ENCODE results near the gene CD83. TPM values are rescaled to one million over a fixed set of nuclear protein-coding genes. Genes with fewer than 3 reads are reported as not detected.
A peak's percentile ranks its signal among the peaks of the same experiment; 100 is the strongest.

The CD83 gene
- total RNA-seq, 1 experiment from 2014 or later = 7.0 TPM

DNA sequence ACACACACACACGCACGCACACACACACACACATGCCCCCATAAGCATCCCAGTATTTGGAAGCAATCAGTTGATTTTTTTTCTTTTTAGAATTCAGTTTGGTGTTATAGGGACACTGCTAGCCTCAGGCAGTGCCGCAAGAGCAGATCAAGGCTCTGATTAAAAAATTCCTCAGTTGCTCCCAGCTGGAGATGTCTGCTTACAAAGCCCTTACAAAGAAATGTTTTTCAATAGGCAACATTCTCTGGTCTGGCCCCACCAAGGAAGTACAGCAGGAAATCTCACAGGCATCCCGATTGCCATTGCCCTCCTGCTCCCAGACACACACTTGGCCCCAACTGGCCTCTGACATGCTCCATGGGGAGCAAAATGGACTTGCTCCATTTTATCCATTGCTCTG lies 22.9 kb upstream of the CD83 start:
- H4K5ac ChIP-seq (ENCODE audit: insufficient read length, low read depth, low read length) = no peak overlapping the region
- H3K56ac ChIP-seq (ENCODE audit: insufficient read length, low read depth, low read length) = no peak overlapping the region
- no peak overlapping the region for H2BK15ac ChIP-seq (ENCODE audit: low read depth, low read length)
- H2AK5ac ChIP-seq (ENCODE audit: insufficient read length, low read length) = no peak overlapping the region
- no peaks in the 10 kb centered on the region for H3K79me2 ChIP-seq (ENCODE audit: insufficient read depth, low read length)
- no peak overlapping the region for H2BK12ac ChIP-seq (ENCODE audit: insufficient read length, low read depth, low read length)
- H2BK5ac ChIP-seq (ENCODE audit: insufficient read length, low read length) = no peak overlapping the region
- H3K27ac ChIP-seq (ENCODE audit: insufficient read length, low read depth, low read length) = no peak overlapping the region
- H3K4me2 ChIP-seq (ENCODE audit: insufficient read depth, insufficient read length, low read length) = no peak overlapping the region
- no peak overlapping the region for H4K8ac ChIP-seq (replicated peaks; ENCODE audit: insufficient read length, low read depth, low read length)
- WGBS (ENCODE audit: extremely low coverage, insufficient read length, low lambda C conversion rate) = no CpG with 5 or more reads among the region's 4 CpGs
- no peak for DNase-seq
- no peak overlapping the region for H3K18ac ChIP-seq (ENCODE audit: insufficient read length, low read depth, low read length)
- no peak overlapping the region for H2BK120ac ChIP-seq (ENCODE audit: low read depth, low read length, poor library complexity, severe bottlenecking)
- H3K14ac ChIP-seq (ENCODE audit: insufficient read depth, low read length) = no peak overlapping the region; the same call in 1 of the 2 replicates
- no peaks in the 10 kb centered on the region for H3K9me3 ChIP-seq (ENCODE audit: control insufficient read depth, low read depth, low read length)
- H4K20me1 ChIP-seq (ENCODE audit: control insufficient read depth, insufficient read depth, insufficient read length) = no peaks in the 10 kb centered on the region
- H3K4ac ChIP-seq (ENCODE audit: low read depth, low read length) = no peak overlapping the region
- no peak overlapping the region for H3K9ac ChIP-seq (ENCODE audit: extremely low read depth, insufficient read length, low read length)
- H3K27ac Mint-ChIP-seq = peak overlapping the region in 1 of 3 experiments; percentile 53; a peak in 1 of 7 replicates
- peaks cover 6 to 10% of the 10 kb centered on the region in 2 experiments for H3K9me3 Mint-ChIP-seq
- H3K23me2 ChIP-seq (ENCODE audit: insufficient read length, low read depth, low read length, poor library complexity, severe bottlenecking) = no peaks in the 10 kb centered on the region
- no peaks in the 10 kb centered on the region for H3K79me1 ChIP-seq (ENCODE audit: insufficient read depth, low read depth, low read length, poor library complexity, severe bottlenecking)
- peaks cover 4 to 6% of the 10 kb centered on the region in 2 experiments; a peak in 2 of 4 replicates for H3K4me1 Mint-ChIP-seq
- TF ChIP-seq, protein P1, sequence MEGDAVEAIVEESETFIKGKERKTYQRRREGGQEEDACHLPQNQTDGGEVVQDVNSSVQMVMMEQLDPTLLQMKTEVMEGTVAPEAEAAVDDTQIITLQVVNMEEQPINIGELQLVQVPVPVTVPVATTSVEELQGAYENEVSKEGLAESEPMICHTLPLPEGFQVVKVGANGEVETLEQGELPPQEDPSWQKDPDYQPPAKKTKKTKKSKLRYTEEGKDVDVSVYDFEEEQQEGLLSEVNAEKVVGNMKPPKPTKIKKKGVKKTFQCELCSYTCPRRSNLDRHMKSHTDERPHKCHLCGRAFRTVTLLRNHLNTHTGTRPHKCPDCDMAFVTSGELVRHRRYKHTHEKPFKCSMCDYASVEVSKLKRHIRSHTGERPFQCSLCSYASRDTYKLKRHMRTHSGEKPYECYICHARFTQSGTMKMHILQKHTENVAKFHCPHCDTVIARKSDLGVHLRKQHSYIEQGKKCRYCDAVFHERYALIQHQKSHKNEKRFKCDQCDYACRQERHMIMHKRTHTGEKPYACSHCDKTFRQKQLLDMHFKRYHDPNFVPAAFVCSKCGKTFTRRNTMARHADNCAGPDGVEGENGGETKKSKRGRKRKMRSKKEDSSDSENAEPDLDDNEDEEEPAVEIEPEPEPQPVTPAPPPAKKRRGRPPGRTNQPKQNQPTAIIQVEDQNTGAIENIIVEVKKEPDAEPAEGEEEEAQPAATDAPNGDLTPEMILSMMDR (conservative IDR thresholded peaks at IDR 0.05) = no peak
- H3T11ph ChIP-seq (ENCODE audit: low read length) = no peak overlapping the region
- no peaks in the 10 kb centered on the region for H3K4me1 ChIP-seq (ENCODE audit: insufficient read depth, low read length)
- no peaks in the 10 kb centered on the region; the same call in 1 of the 2 replicates for H3K27me3 Mint-ChIP-seq (ENCODE audit: low read depth)
- no peak overlapping the region for H2BK20ac ChIP-seq (ENCODE audit: low read depth, low read length, poor library complexity, severe bottlenecking)
- no peak overlapping the region for H2AFZ ChIP-seq (ENCODE audit: low read length)
- no peaks in the 10 kb centered on the region for H3K27me3 ChIP-seq (ENCODE audit: insufficient read depth, low read length)
- H3K36me3 Mint-ChIP-seq (ENCODE audit: insufficient read depth in 1 of 3, low read depth in 3 of 3) = 0 out of 7 replicates have a peak, but pooled peaks cover 0 to 5% (median 3%) of the 10 kb centered on the region in 3 experiments
- H3K23ac ChIP-seq (ENCODE audit: insufficient read length, low read depth, low read length) = no peak overlapping the region
- no peak overlapping the region for H4K91ac ChIP-seq (ENCODE audit: insufficient read length, low read depth, low read length)
- no peak overlapping the region for H3K4me3 Mint-ChIP-seq
